Activated CD4-positive, alpha-beta T cell treated with anti-CD3 and anti-CD28 coated beads, Interleukin-2, amount 50 U/mL, for 16 hours (primary cell): ENCODE results near the gene PRR30.
"Not testable (repeated sequence)": the region's sequence is repeated elsewhere in the genome, so short reads cannot be mapped to it uniquely, and the experiment has no call there.

ENCODE experiments used
- DNase-seq: peaks from one replicate; pipeline ENCODE4 v3.0.0-alpha.2; 2020

The PRR30 gene

DNA sequence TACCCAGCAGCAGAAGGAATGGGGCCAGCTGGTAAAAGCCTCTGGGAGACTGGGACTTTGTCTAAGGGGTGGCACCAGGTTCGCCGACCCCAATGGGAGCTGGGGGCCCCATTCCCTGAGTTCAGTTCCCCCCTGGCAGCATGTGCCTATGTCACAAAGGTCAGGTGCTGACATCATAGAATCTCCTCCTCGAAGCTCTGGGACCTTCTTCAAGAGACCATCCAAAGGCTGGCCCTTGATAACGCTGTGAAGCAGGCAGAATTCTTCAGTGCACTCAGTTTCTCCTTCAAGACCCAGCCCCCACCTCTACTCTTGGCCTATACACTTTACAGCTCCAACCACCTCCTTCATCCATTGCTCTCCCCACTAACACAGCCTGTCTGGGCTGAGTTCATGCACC lies at the start of gene PRR30:
Gene PRR30 (minus strand): TSS at position 101 of the 400 bp plus-strand sequence. CDS start 1,081 bp downstream, outside the sequence.
- DNase-seq = no peak

DNA sequence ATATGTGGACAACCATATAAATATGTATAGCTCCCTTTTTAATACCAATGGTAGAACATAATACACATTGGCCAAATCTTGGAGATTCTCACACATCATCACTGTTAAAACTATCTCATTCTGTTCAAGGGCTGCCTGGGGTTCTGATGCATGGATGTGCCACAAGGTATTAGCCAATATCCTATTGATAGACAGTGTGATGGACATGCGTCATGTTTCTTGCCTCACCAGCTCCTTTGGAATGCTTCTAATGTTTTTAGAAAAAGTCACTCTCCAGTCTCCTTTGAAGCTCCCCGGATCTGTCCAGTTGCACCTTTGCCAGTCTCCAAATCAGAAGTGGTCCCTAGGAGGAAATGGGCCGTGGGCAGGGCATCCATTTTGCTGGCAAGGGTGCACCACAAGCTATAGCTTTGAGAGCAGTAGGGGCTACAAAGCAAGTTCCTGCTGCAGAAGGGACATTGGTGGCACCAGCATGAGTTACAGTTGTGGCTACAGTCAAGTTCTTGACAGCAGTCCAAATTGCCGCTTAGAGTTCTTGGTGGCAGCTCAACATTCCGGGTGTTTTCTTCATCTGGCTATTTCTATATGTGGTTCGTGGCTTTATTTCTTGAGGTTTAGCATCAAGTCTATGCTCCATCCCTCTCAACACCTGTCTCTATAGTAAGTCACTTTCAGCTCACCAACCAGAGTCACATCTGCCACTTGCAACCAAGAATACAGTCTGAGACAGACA lies 47.6 kb upstream of the PRR30 start:
- DNase-seq = no peak

DNA sequence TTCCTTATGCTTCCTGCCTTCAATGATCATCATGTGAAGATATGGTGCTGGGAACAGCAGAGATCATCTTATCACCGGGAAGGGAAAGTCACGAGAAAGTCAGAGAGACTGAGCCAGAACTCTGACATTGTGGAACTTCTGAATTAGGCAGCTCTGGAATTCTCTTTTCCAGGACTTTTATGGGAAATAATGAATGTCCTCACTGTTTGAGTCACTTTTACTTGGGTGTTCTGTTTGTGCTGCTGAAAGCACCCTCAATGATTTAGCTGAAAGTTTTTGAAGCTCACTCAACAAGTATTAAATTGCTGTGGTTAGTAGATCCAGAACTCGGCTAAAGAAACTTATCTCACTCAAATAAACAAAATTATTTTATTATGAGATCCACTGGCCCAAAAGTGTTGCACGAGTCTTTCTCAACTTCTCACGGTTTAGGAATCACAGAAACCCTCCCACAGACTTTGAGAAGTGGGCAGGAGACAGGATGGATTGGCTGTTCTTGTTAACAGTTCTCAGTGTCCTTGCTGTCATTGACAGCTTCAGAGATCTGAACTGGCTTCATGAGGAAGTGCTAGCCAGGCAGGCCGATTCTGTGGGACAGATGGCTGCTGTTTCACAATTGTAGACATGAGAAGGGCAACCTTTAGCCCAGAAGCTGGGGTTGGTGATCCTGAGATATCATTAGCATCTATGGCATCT lies 46.3 kb upstream of the PRR30 start:
- DNase-seq = no peak

DNA sequence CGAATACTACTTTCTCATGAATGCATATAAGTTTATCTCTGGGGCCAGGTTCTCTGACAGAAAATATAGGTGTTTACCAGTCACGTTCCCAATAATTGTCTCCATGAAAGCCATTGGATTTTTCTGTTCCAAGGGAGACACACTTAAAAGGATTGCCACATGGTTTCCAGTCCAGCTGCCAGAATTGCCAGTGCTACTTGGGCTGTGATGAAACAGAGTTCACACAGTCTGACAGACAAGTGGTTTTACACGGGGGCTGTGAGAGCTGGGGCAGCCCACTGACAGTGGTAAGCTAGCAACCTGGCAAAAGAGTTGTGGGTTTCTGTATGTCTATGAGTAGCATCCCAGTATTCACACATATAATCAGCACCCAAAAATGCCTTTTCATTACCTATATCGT lies 44.9 kb upstream of the PRR30 start:
- no peak for DNase-seq

DNA sequence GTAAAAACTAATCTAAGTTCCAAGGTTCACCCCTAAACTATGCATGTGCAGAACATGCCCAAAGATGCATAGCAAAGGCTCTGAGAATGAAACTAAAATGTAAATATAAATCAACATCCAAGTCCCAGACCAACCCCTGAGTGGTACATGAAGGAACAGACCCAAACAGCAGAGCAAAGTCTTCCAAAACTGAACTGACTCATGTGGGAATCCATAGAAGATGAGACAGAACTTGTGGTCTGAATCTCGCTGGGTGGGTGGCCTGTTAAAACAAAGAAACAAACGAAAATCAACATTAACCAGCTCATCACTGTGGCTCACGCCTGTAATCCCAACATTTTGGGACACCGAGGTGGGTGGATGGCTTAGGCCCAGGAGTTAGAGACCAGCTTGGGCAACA lies 43.1 kb upstream of the PRR30 start:
- no peak for DNase-seq

DNA sequence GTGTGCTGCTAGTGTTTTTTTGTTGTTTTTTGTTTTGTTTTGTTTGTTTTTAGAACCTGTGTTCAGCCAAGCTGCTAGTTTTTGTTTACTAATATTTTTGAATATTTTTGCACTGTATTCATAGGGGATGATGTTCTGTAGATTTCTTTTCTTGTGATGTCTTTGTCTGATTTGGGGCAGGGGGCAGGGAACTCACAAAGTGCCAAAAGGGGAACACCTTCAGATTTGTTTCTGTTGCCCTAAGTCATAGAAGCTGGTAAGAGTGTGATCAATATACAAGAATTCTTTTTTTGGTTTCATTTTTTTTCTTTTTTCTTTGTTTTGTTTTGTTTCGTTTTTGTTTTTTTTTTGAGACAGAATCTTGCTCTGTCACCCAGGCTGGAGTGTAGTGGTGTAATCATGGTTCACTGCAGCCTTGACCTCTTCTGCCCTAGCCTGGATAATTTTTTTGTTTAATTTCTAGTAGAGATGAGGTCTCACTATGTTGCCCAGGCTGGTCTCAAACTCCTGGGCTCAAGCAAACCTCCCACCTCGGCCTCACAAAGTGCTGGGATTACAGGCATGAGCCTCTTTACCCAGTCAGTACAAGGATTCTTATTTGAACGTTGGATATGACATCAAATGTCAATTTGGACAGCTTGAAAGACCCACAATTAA lies 40.3 kb upstream of the PRR30 start:
- DNase-seq = no peak

DNA sequence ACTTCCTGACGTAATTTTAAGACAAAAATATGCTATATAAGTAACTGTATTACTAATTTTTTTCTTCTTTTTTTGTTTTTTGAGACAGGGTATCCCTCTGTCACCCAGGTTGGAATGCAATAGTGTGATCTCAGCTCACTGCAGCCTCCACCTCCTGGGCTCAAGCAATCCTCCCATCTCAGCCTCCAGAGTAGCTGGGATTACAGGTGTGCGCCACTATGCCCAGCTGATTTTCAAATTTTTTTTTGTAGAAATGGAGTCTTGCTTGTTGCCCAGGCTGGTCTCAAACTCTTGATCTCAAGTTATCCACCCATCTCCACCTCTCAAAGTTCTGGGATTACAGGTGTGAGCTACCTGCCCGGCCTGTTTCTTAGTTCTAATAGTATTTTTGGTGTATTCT lies 39.3 kb upstream of the PRR30 start:
- no peak for DNase-seq

DNA sequence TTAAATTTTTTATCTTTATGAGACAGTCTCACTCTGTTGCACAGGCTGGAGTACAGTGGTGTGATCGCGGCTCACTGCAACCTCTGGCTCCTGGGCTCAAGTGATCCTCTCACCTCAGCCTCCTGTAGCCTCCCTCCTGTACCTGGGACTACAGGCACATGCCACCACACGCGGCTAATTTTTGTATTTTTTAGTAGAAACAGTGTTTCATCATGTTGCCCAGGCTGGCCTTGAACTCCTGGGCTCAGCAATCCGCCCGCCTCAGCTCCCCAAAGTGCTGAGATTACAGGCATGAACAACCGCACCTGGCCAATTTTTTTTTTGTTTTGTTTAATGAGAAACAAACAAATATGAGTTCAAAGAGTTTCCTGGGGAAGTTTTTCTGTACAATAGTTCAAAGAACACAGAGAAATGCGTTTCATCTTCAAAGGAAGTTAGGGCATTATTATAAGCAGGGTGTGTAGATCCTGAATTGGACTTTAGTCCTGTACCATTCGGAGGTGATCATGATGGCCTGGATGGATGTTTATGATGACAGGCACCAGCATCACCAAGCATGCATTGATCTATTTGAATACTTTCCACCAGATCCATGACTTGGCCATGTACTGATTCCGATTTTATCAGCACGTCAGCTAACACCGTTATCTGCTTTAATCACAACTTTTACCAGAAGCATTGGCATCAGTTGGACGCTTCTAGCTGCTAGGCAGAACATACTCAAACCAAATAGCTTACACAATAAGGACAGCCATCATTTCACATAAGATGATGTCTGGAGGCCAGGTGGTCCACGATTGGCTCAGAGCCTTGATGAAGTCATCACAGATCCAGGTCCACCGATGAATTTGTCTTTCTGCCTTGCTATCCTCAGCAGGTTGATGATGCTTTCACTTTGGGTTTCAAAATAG lies 38.5 kb upstream of the PRR30 start:
- DNase-seq = no peak

DNA sequence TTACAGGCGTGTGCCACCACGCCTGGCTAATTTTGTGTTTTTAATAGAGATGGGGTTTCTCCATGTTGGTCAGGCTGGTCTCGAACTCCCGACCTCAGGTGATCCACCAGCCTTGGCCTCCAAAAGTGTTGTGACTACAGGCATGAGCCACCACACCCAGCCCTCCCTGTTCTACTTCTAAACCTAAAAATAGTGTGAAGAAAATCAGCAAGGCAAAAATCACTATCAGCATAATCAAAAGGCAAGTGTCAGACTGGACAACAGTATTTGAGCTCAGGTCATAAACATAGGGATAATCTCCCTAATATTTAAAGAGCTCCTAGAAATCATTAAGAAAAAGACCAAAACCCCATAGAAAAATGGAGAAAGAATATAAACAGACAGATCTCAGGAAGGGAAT lies 36.6 kb upstream of the PRR30 start:
- not testable (repeated sequence) for DNase-seq

DNA sequence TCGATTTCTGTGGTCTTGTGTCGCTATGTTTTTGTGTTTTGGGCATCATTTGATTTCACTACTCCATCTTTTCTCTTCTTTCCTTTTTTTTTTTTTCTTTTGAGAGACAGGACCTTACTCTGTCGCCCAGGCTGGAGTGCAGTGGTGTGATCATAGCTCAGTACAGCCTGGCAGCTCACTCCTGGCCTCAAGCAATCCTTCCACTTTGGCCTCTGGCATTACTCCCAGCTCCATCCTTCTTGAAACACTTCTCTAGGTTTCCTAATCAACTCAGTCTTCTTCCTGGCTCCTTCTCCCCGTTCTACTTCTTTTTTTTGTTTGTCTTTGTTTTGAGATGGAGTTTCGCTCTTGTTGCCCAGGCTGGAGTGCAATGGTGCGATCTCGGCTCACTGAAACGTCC lies 36.1 kb upstream of the PRR30 start:
- no peak for DNase-seq

DNA sequence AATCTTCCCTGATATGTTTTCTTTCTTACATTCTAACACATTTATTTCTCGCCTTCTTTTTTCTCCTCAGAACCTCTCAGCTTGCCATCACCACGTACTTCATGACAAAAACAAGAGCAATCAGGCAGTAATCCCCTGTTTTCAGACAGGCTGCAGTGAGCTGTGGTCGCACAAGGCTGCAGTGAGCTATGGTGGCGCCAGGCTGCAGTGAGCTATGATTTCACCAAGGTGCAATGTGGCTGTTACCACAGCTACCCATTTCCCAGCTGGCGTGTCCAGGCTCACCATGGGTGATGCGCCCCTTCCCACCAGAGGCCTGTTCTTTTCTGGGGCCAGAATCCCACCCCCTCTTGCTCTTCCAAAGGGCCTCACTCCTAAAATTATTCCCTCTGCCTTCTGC lies 35.4 kb upstream of the PRR30 start:
- no peak for DNase-seq

DNA sequence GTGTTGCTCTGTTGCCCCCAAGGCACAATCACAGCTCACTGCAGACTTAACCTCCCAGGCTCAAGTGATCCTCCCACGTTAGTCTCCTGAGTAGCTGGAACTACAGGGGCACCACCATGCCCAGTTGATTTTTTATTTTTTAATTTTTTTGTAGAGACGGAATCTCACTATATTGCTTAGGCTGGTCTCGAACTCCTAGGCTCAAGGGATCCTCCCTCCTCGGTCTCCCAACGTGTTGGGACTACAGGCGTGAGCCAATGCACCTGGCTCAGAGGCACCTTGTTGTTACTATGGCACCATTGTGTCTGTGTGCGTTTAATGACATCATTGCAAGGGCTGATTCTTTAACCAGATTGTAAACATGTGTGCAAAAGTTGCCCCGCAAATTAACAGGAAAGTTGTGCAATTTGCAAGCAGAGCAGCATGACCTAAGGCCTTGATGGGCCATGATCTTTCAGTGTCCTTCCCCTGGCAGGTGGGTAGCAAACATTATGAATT lies 32.2 kb upstream of the PRR30 start:
- no peak for DNase-seq

DNA sequence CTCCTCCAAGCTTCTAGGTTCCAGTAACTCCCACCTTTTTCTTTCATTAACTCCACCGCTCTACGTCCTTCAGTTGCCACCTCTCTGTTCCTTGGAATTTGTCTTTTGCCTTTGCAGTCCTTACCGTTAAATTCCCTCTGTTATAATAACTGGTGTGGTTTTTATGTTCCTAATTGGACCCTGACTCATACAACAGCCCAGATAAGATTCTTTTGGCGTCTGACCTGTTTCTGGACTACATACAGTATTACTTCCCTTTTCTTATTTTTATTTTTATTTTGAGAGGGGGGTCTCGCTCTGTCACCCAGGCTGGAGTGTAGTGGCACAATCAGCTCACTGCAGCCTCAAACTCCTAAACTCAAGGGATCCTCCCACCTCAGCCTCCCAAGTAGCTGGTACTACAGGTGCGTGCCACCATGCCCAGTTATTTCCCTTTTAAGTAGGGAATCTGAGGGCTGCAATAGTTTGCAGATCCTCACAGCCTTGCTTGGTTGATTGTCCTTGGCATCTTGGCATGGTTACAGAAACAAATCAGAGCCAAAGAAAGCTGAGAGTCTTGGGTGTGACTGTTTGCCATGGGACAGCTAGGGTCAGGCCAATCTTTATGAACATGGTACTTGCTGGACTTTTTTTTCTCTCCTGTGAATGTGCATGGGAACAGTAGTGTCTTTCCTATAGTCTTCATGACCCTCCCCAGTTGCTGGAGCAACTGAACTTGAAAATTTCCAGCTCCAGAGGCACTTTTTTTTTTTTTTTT lies 31.5 kb upstream of the PRR30 start:
- no peak for DNase-seq

DNA sequence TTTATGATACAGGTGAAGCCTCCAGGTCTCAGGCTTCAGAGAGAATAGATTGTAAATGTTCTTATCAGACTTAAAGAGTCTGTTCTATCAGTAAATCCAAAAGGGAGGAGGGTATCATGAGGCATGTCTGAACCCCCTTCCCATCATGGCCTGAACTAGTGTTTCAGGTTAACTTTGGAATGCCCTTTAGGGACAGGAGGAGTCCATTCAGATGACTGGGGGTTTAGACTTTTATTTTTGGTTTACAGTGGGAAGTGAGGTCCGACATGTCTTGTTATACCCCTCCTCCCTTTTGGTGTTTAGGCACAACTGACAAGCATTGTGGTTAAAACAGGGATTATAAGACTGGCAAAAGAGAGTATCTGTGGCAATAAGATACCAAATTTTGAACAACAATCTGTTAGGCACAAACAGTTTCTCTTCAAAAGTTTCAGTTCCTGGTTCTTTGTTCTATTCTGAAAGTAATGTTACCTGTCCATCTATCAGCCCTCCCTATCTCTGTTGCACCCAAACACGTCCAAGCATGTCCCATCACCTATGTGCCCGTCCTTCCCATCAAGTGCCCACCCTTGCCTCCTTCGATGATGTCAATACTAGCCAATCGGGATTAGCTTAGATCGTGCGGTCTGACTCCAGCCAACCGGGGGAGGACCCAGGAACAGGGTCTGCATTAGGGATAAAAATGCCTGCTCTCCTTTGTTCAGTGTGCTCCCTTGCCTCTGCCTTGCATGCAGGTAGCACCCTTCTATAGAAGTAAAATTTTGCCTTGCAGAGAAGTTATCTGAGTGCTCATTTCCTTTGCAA lies 26.0 kb upstream of the PRR30 start:
- DNase-seq = no peak

DNA sequence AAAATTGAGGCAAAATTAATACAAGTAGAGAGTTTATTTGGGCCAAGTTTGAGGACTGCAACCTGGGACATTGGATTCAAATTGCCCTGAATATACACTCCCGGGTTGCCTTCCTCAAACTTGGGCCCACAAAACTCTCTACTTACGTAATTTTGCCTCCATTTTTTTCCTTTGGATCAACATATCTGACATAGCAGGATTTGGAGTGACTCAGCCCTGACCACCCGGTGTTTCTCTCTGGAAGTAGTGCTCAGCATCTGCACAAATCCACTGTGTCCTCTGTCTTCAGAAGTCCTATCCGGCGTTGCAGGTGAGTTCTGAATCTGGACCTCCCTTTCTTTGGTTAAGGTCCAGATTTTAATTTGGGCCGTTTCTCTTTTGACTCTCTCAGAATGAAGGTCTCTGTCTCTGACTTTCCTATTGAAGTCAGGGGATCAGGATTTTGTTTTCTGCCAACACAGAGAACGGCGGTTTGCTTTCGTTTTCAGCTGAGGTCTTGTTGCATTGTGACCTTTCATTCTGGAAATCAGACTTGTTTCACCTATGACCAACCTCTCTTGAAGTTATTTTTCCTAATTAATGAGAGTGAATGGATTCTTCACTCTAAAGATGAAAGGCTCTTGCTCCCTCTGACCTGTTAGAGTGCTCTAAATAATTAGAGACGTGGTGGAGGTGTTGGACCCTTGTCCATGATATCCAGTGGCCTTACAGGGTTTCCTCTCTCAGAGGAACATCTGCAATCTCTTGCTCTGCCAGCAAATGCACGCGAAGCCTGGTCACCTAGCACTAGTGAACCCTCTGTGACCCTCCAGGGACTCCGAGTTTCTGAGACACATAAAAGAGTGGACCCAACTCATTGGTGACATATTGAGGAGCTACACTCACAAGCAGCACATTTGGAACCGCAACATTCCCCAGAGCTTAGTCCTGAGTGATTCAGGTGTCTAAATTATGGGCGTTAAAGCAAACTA lies 23.2 kb upstream of the PRR30 start:
- no peak for DNase-seq

DNA sequence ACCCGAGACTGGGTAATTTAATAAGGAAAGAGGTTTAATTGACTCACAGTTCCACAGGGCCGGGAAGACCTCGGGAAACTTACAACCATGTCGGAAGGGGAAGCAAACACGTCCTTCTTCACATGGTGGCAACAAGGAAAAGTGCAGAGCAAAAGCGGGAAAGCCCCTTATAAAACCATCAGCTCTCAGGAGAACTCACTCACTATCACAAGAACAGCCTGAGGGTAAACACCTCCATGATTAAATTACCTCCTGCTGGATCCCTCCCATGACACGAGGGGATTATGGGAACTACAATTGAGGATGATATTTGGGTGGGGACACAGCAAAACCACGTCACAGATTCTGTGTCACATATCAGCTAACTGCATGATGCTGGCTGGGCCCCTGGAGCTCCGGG lies 21.0 kb upstream of the PRR30 start:
- no peak for DNase-seq

DNA sequence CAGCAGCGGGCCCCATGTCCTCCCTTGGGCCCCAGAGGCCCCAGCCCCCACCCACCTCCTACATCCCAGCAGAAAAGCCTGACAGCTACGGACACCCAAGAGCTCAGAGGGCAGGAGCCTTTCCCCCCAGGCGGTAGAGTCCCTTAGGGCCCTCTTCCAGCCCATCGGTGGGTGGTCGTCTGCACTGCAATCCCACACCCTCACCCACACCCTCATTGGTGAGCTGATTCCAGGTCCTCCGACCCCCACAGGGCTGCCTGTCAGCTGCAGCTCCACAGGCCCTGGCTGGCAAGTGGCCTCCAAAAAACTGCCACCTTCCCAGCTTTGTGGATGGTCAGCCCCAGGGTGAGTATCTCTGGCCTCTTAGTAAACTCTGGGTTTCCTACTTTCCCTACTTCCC lies 20.1 kb upstream of the PRR30 start:
- no peak for DNase-seq

DNA sequence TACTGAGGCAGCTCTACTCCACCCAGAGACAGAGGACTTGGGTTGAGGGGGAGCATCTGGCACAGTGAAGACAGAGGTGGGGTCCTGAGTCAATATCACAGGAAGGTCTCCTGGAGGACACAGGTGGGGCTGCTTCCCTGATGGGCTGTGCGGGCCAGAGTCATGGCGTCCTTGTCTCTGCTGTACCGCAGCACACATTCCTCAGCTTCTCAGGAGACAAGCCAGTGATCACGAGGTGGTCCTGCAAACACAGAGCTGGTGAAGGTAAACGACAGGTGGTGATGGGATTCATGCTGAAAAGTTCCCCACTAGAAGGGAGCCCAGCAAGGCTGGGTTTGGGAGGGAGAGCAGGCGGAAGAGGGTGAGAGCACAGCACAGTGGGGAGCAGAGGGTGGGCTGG lies 19.3 kb upstream of the PRR30 start:
- no peak for DNase-seq

DNA sequence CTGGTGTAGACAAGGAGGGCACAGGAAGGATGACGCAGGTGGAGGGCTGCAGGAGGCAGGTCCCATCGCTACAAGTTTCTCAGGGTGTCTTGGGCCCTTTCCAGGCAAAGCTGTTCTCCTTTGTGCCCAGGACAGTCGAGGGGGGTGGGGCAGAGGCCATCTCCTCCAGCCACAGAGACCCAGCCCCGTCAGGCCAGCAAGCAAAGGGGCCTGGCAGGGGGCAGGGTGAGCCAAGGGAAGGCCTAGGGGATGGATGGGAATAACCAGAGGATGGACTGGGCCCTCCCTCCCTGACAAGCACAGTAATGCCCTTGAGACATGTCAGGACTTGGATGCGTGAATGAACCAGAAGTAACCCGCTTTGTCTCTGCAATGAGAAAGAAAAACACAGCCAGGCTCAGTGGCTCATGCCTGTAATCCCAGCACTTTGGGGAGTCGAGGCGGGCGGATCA lies 15.9 kb upstream of the PRR30 start:
- DNase-seq = no peak

DNA sequence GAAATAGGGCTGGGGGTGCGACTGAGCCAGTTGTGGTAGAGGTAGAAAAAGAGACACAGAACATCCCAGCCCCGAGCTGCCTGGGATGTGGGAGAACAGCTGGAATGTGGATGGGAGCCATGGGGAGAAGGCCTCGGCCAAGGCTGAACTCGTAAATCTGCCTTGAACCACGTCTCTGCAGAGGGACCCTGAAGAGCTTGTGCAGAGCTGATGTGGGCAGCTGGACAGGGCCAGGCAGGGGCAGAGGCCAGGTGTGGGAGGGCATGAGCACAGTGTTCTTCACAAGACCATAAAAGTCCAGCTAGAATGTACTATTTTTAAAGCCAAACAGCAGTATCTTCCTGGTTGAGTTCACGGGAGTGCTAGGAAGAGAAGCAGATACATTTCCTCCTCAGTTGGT lies 15.3 kb upstream of the PRR30 start:
- DNase-seq = no peak
